Activated CD8-positive, alpha-beta memory T cell treated with anti-CD3 and anti-CD28 coated beads, Interleukin-2, amount 50 U/mL, for 24 hours (primary cell): ENCODE measurements around the gene GABPB2.
A peak's percentile ranks its signal among the peaks of the same experiment; 100 is the strongest.

Experiments used
- DNase-seq: peaks from one replicate; pipeline ENCODE4 v3.0.0-alpha.2; 2020; ENCODE audit errors: extremely low read depth

The GABPB2 gene

DNA sequence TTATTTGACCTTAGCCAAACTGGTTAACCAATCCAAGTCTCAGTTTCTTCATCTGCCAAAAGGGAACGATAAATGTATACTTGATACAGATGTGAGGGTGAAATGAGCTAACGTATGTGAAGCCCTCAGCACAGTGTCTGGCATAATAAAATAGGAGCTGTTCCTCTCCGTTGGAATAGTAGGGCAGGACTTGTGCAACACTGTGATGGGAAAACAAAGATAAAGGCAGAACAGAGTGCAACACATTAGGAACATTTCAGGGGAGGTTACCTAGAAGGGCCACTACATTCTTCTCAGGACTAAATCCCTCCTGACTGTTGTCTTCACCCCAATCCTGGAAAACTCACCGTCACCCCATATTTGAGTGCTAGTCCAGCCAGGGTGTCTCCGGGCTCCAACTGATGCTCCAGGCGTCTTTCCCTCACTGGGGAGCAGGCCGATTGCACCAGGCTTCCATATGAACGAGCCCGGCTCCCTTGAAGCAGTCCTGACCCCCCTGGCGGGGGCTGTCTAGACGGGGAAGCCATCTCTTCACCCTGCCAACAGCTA is 94.2 kb downstream of the GABPB2 start:
- DNase-seq, result no peak

DNA sequence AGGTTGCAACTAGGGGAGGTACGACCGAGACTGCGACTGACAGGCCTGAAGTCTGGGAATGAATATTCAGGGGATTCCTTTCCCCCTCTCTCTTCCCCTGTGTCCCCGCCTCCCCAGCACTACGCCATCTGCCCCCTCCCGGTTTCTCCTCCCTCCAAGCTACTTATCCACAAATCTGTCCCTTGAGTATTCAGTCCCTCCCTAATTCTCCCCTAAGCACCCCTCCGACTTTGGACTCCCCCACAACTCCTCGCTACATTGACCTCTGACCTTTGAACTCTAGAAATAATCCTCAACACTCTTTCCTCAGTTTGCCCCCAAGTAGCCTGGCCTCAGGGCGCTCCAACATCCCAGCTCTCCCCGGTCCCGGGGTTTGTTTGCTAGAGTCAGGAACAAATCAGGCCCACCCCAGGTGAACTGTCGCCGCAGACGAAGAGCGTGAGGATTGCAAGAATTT is 94.7 kb downstream of the GABPB2 start:
- DNase-seq, result no peak

DNA sequence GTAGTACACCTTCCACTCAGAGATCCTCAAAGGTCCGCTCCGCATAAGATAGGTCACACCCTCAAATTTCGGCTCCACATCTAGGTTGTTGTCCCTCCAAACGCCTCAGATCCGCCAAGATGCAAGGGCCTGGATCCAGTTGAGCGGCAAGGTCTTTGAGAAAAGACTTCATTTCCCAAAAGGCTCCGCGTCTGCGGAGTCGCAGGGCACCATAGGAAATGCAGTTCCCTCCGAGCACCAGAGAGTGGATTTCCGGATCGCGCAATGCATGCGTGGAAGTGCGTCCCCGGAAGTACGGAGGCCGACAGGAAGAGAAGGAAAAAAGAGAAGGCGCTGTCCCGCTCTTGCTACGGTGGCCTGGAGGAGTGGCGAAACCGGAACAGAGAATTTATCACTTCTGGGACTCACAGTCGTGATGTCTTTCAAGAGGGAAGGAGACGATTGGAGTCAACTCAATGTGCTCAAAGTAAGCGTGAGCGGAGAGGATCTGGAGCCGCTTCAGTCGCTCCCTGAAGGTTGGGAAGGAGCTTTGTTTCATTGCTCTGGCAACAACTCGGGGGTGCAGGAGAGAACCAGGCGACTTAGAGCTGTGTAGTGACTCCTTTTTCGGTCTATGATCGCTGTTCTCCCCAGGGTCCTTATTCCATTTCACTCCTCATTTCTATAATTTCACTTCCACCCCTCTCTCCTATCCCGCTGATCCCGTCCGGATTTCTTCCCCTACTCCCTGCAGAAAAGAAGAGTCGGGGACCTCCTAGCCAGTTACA is 95.4 kb downstream of the GABPB2 start, which contains the start of the genes LYSMD1 and SCNM1:
Gene LYSMD1, minus strand, starts transcription at position 165 of the 767 bp plus-strand sequence. CDS start 644 bp downstream, outside the sequence.
Gene SCNM1, plus strand, starts transcription at position 407 of the 767 bp plus-strand sequence. Its CDS starts 9 bp downstream, at position 416.
- DNase-seq, result peak; percentile 91

DNA sequence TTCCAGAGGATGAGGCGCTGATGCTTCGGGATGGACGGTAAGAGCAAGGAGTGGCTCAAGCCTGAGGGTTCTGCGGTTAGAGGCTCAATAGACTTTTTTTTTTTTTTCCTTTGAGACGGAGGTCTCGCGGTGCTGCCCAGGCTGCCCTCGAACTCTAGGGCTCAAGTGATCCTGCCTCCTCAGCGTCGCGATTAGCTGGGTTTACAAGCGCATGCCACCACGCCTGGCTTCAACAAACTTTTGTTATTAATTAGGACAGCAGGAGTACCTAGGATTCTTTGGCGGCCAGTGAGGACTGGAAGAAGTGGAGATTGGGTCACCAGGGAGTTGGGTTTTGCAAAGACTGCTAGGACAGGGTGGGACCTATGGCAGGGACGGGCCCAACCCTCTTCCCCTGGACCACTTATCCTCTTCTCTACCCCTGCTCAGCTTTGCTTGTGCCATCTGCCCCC is 96.0 kb downstream of the GABPB2 start:
- DNase-seq, result no peak

DNA sequence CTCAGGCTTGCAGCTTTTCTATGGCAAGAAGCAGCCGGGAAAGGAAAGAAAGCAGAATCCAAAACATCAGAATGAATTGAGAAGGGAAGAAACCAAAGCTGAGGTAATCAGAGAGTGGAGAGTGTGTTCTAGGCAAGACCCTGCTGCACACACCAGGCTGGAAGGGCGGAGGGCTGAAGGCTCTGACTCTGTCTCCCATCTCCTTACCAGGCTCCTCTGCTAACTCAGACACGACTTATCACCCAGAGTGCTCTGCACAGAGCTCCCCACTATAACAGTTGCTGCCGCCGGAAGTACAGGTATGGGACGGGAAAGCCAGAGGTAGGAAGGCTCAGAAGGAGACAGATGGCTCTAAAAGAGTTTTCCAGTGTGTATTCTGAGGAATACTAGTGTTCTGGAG is 96.6 kb downstream of the GABPB2 start:
- no peak for DNase-seq

DNA sequence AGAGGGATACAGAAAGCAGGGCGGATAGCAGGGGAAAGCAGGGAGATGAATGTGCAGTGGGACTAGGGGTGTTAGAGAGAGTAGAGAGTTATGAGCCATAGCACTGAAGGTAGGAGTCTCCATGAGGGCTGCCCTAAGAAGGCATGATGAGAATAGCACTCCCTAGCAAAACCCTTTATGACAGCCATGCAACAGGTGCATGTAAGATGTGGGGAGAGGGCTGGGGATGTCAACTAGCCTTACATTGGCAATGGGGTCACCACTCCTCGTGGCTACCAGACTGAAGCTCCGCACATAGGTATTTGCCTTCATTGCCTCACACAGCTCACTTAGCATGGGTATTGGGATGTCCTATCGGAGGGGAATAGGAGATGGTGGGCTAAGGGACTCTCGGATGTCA is 100.6 kb downstream of the GABPB2 start:
- DNase-seq, result no peak
